HG03457 (cell line): ENCODE data around the gene FABP1.

Experiments used
- ATAC-seq: cut with Tn5 transposase; IDR thresholded peaks from one replicate; pipeline ENCODE4 v1.9.1; 2021; ENCODE audit warnings: moderate number of reproducible peaks; ENCODE audit not compliant: unreplicated experiment

Gene FABP1

GRCh38 chr2:88127888-88128653, at the start of gene FABP1:
TSS of gene FABP1 (minus strand) at chr2:88128062. CDS start at chr2:88128017, 45 bp downstream.
- no peak for ATAC-seq

GRCh38 chr2:88177556-88177955, 49.7 kb upstream of the FABP1 start:
- ATAC-seq, result no peak

DNA sequence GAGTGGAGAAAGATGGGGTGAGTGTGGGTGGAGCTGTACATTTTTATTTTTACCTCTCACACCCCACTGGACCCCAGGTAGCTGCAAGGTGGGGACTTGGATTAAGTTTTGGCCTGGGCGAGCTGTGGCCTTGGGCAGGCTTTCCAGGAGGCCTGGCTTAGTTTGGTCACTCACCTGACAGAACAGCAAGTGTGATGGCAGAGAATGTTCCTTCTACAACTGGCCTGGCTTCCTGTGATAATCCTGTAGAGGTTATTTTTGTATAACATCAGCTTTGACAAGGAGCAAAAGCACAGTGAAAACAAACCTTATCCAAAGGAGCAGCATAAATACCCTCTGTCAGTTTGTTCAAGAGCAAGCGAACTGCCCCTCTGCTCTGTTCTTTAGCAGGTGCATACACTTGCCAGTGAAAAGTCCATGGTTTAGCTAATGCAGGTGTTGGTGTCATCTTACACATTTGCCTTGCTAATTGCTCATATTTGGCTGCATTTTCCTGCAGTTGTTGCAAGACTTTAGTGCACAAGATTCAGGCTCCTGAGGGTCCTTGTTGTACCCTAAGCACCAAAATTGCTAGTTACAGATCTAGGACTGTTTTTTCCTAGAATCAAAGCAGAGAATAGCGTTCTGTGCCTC, 48.6 kb upstream of the FABP1 start:
- no peak for ATAC-seq

- ATAC-seq, result no peak
Measured at GRCh38 chr2:88172882-88173281, 45.0 kb upstream of the FABP1 start.

GRCh38 chr2:88171966-88172365, 44.1 kb upstream of the FABP1 start:
- no peak for ATAC-seq

GRCh38 chr2:88170472-88170892, 42.6 kb upstream of the FABP1 start:
- no peak for ATAC-seq

- ATAC-seq, result no peak
Measured at GRCh38 chr2:88168386-88168785, 40.5 kb upstream of the FABP1 start.

- ATAC-seq, result no peak
Measured at GRCh38 chr2:88167740-88168139, 39.9 kb upstream of the FABP1 start.

- no peak for ATAC-seq
Measured at GRCh38 chr2:88165332-88166003, 37.6 kb upstream of the FABP1 start.

- no peak for ATAC-seq
Measured at GRCh38 chr2:88161446-88162244, 33.8 kb upstream of the FABP1 start.

GRCh38 chr2:88160517-88160916, 32.7 kb upstream of the FABP1 start:
- no peak for ATAC-seq

DNA sequence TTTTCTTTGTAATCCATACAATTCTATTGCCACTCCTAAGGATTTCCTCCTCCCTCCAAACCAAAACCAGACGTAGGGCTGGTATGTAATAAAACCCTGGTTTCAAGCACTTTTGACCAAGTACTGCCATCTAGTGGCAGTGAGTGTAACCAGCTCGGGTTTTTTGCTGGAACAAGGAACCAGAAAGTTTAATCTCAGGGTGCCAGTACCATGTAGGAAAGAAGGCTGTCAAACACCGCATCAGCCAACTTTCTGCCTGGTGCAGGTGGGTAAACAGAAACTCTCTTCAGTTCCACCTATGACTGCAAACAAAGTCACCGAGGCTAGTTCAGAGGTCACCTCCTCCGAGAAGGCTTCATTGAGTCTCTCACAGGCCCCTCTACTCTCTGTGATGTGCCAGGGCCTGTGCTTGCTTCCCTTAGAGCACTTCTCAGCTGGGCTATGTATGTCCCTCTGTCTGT, 32.1 kb upstream of the FABP1 start:
- no peak for ATAC-seq

DNA sequence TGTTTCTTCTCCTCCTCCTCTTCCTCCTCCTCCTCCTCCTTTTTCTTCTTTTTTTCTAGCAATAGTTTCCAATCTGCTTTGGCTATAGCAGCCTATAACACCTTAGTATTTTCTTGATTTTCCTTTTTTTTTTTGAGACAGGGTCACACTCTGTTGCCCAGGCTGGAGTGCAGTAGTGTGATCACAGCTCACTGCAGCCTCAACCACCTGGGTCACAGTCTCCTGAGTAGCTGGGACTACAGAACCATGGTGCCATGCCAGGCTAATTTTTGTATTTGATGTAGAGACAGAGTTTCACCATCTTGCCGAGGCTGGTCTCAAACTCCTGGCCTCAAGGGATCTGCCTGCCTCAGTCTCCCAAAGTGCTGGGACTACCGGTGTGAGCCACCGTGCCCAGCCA, 31.6 kb upstream of the FABP1 start:
- ATAC-seq, result no peak

- ATAC-seq, result no peak
Measured at GRCh38 chr2:88148929-88149438, 21.1 kb upstream of the FABP1 start.

- no peak for ATAC-seq
Measured at GRCh38 chr2:88147145-88147544, 19.3 kb upstream of the FABP1 start.

DNA sequence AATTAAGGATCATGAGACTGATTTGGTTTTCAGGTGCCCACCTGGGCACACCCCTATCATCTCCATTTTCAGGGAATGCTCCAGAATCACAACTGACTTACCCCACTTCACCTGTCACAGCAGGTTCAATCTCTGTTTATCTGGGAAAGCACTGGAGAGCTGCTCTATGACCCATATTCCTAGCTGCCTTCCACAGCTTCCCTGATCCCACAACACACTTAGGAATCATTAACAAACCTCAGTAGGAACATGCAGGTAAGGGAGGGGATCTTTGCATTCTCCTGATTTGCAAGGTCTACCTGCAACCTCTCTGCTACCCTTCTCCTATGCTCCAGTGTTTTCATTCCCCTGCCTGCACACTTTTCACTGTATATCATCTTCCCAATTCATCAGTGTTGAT, 18.7 kb upstream of the FABP1 start:
- no peak for ATAC-seq

- no peak for ATAC-seq
Measured at GRCh38 chr2:88144914-88145497, 17.1 kb upstream of the FABP1 start.

DNA sequence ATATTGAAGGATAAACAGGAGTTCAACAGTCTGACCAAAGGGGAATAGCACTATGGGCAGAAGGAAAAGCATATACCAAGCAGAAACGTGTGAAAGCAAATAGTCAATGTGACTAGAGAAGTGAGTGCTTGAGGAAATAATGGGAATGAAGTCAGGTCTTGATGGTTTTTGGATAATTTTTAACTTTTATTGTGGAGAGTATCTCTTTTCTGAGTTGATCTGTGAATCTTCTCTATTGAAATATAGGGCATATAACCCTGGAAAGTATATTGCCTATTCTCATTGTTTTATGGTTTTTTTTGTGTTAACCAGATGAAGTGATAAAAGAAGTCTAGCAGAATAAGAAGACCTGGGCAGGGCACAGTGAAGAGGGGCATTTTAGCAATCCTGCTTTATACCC, 16.4 kb upstream of the FABP1 start:
- ATAC-seq, result no peak

DNA sequence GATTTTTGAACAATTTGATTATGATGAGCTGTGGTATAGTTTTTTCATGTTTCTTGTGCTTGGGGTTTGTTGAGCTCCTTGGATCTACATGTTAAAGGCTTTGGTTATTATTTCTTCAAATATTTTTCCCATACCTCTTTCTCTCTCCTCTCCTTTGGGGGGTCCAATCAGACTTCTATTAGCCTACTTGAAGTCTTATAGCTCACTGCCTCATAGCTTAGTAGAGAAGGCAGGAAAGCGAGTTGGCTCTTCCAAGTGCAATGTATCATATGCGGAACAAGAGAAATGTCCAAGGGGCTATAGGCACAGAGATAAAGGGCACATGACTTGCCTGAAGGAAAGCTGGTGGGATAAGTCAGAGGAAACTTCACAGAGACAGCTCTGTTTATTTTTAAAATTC, 14.1 kb upstream of the FABP1 start:
- no peak for ATAC-seq

DNA sequence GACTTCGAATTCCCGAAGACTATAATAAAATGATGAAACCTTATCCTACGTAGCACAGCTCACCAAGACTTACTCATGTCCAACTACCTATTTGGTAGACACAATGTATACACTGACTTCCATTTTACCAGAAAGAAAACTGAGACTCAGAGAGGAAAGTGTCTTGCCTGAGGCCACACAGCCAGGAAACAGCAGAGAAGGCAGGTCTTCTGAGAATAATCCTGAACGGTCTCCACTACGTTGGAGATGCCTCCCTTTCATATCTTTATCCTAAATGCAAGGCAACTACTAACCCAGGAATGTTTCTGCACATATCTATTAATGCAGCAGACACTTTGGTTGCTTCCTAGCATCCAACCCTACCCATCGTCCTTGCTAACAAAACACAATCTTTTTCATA, 11.9 kb upstream of the FABP1 start:
- no peak for ATAC-seq
